Uterus (tissue), 4 donors: ENCODE data around the gene ARCN1. TPM values are rescaled to one million over a fixed set of nuclear protein-coding genes. Genes with fewer than 3 reads are reported as not detected.

Source experiments
- DNase-seq, 2 donors: peaks; one replicate each; pipeline ENCODE4 v3.0.0-alpha.2; 2019 to 2020
- H3K27ac ChIP-seq, 2 donors: fragments of 200-600 bp; sonication (generic); 1 replicate in 1 of 2; 2 replicates in 1 of 2; pipeline ENCODE4 v1.5.1; 2016 to 2018
- H3K27me3 ChIP-seq, 2 donors: fragments of 200-600 bp; sonication (generic); one replicate each; pipeline ENCODE4 v1.5.1; 2018 to 2019; ENCODE audit warnings: control low read depth in 1 of 2
- H3K36me3 ChIP-seq, 2 donors: fragments of 200-600 bp; sonication (generic); one replicate each; pipeline ENCODE4 v1.5.1; 2019; ENCODE audit warnings: control low read depth in 1 of 2
- H3K4me1 ChIP-seq, 2 donors: fragments of 200-600 bp; sonication (generic); one replicate each; pipeline ENCODE4 v1.5.1; 2018 to 2019; ENCODE audit warnings: control low read depth in 1 of 2
- H3K4me3 ChIP-seq, 2 donors: fragments of 200-600 bp; sonication (generic); 1 replicate in 1 of 2; 2 replicates in 1 of 2; pipeline ENCODE4 v1.5.1; 2018 to 2019; ENCODE audit warnings: mild to moderate bottlenecking in 1 of 2
- H3K9me3 ChIP-seq, 2 donors: fragments of 200-600 bp; sonication (generic); one replicate each; pipeline ENCODE4 v1.5.1; 2019; ENCODE audit warnings: control low read depth in 1 of 2
- POLR2A ChIP-seq, 2 donors: fragments of 450-650 bp; IDR thresholded peaks; one replicate each; pipeline ENCODE4 v1.6.1; 2016; ENCODE audit warnings: antibody characterized with exemption in 2 of 2, mild to moderate bottlenecking in 1 of 2, moderate library complexity in 1 of 2
- intact Hi-C: fragments of 100-400 bp; cut with DNase I; formaldehyde crosslinking; loops from one replicate; pipeline ENCODE4 v1.15.1; 2023; ENCODE audit warnings: low total_unique reads
- total RNA-seq, 4 donors: library from RNA; depleted of rRNA in 3 of 4; stranded (reverse); fragments of >200 nt in 3 of 4; gene quantifications; one replicate each; pipeline versions ENCODE4 v1.1.0 to v1.2.4, GENCODE V29; 2014 to 2023
- TF ChIP-seq, protein P1 (sequence below), 4 experiments: fragments of 200-600 bp in 2 of 4; fragments of 450-650 bp in 2 of 4; sonication (generic) in 2 of 4; IDR thresholded peaks; one replicate each; pipeline ENCODE4 v1.5.1; 2016 to 2019; ENCODE audit warnings: antibody characterized with exemption in 4 of 4, mild to moderate bottlenecking in 2 of 4, moderate library complexity in 1 of 4
- donor health status: DM: yes; HTN: yes; CAD: no.

Gene ARCN1
- total RNA-seq, 4 donors from 2014 or later = 55.3 to 154 (median 112) TPM

DNA sequence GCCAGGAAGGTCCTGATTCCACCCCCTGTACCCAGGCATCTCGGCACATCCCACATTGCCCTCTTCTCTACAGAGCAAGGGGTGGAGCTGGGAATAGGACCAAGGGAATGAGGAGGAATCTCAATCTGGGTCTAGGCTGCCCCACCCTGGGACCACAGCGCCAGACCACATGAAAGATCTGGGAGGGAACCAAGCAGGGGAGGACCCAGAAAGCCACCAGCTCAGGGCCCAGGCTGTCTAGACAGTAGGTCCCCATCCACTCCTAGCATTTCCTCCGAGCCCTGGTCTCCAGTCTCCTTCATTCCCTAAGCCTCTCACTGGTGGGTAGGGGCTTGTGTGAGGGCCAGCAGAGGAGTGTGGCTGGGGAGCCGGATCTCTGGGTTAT lies 46.8 kb downstream of the ARCN1 start:
- no peak for TF ChIP-seq POLR2A (IDR thresholded peaks at IDR 0.05)
- TF ChIP-seq, protein P1, sequence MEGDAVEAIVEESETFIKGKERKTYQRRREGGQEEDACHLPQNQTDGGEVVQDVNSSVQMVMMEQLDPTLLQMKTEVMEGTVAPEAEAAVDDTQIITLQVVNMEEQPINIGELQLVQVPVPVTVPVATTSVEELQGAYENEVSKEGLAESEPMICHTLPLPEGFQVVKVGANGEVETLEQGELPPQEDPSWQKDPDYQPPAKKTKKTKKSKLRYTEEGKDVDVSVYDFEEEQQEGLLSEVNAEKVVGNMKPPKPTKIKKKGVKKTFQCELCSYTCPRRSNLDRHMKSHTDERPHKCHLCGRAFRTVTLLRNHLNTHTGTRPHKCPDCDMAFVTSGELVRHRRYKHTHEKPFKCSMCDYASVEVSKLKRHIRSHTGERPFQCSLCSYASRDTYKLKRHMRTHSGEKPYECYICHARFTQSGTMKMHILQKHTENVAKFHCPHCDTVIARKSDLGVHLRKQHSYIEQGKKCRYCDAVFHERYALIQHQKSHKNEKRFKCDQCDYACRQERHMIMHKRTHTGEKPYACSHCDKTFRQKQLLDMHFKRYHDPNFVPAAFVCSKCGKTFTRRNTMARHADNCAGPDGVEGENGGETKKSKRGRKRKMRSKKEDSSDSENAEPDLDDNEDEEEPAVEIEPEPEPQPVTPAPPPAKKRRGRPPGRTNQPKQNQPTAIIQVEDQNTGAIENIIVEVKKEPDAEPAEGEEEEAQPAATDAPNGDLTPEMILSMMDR (IDR thresholded peaks at IDR 0.05) = no peak
- DNase-seq = peak; percentile 52 to 65
- H3K4me3 ChIP-seq = no peak overlapping the region
- peaks cover 9 to 39% of the 10 kb centered on the region in 2 donors for H3K4me1 ChIP-seq
- intact Hi-C loops = no loop called here
- H3K9me3 ChIP-seq = no peaks in the 10 kb centered on the region
- H3K36me3 ChIP-seq = no peaks in the 10 kb centered on the region
- peak overlapping the region; percentile 86 to 90 for H3K27ac ChIP-seq
- H3K27me3 ChIP-seq = no peaks in the 10 kb centered on the region

DNA sequence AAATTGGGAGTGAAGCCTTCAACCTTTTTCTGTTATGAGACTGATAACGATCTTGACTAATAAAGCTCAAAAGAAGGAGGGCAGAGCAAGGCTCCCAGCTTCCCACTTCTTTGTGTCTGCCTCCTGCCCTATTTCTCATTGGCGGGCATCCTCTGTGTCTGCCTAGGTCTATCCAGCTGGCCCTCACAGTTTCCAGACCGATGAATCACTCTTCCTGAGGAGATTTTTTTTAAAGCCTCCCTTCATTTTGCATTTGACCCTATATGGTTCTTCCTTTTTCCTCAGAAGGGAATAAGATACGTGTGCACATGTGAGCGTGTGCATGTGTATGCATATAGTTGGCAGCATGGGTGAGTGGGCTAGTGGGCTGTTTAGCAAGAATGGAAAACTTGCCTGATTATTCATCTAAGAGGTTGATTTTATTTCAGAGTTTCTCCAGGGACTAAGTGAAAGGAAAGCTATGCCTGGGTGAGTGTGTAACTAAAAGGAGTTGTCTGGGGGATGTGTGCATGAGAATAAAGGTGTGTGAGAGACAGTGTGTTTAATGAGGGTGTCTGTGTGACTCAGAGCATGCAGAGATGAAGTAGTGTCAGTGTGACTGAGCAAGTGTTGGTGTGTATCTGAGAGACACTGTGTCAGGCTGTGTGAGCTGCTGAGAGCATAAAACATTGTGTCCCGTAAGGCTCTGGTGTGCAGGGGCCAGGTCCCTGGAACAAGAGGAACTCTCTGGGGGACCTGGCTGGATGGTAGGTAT lies 47.4 kb downstream of the ARCN1 start:
- H3K4me3 ChIP-seq = no peak overlapping the region
- intact Hi-C loops = no loop called here
- TF ChIP-seq POLR2A (IDR thresholded peaks at IDR 0.05) = peak in 1 of 2 donors; percentile 65
- TF ChIP-seq, protein P1 (IDR thresholded peaks at IDR 0.05) = no peak
- peaks cover 9 to 39% of the 10 kb centered on the region in 2 donors for H3K4me1 ChIP-seq
- no peaks in the 10 kb centered on the region for H3K27me3 ChIP-seq
- H3K36me3 ChIP-seq = no peaks in the 10 kb centered on the region
- H3K27ac ChIP-seq = peak overlapping the region; percentile 86 to 90
- no peaks in the 10 kb centered on the region for H3K9me3 ChIP-seq
- peak; percentile 59 to 75 for DNase-seq

DNA sequence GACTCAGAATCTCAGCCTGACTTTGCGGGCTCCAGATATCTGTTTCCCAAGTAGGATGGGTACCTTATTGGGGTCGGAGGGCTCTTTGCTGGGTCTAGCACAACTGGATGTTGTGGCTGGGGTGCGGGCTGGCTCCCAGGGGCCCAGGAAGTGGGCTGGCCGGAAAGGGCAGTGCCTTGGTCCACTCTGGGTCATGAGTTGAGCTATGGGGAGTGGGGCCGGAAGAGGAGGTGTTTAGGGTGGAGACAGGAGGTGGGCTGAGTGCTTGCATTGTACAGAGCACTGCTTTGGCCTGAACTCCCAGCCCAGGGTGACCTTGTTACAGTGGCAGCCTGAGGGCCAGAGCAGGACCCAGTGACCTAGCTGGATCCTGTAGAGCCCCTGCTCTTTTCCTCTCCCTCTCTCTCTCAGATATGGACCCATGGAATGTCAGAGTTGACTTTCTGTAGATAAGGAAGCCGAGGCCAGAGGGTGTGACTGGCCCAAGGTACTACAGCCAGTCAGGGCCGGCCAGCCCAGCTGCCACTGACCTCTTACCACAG lies 48.4 kb downstream of the ARCN1 start:
- Histone ChIP-seq H3K36me3 (no peaks in the 10 kb centered on the region), H3K27ac (peak overlapping the region; percentile 86 to 90), H3K4me3 (peak overlapping the region; percentile 13 to 38), H3K4me1 (peaks cover 9 to 39% of the 10 kb centered on the region in 2 donors), H3K9me3 (no peaks in the 10 kb centered on the region), H3K27me3 (no peaks in the 10 kb centered on the region)
- intact Hi-C loops = no loop called here
- TF ChIP-seq, protein P1 (IDR thresholded peaks at IDR 0.05) = no peak
- TF ChIP-seq POLR2A (IDR thresholded peaks at IDR 0.05) = no peak
- no peak for DNase-seq

DNA sequence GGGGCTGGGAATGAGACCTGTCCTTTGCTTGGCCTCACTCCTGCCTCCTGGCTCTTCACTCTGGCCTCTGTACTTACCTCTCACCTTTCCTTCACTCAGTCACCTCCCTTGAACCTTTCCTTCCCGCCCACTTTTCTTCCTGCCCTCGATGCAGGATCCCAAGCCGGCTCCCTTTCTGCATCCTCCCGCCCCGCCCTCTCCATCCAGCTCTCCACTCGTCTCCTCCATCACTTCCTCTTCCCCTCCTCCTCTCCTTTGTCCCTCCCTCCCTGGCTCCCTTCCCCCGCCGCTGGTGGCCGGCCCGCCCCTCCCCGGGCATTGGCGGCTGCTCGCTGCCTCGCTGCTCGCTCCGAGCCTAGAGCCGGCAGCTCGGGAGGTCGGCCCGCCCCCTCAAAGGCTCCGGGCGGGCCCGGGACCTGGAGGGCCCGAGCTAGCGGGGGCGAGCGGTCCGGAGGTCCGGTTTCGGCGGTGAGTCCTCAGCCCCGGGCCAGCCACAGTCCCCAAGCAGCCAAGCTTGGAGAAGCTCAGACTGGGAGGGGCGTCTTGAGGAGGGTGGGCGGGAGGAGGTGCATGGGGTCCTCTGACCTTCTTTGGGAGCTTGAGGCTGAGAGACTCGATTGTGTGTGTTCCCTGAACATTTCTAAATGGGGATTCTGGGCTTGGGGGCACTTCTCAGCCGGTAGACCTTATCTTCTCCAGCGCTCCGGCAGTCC lies 49.0 kb downstream of the ARCN1 start:
- intact Hi-C loops = no loop called here
- no peaks in the 10 kb centered on the region for H3K36me3 ChIP-seq
- peaks cover 9 to 39% of the 10 kb centered on the region in 2 donors for H3K4me1 ChIP-seq
- H3K4me3 ChIP-seq = peak overlapping the region; percentile 13 to 38
- DNase-seq = peak; percentile 90 to 91
- H3K27me3 ChIP-seq = no peaks in the 10 kb centered on the region
- H3K27ac ChIP-seq = peak overlapping the region; percentile 86 to 90
- TF ChIP-seq, protein P1 (IDR thresholded peaks at IDR 0.05) = no peak
- TF ChIP-seq POLR2A (IDR thresholded peaks at IDR 0.05) = no peak
- no peaks in the 10 kb centered on the region for H3K9me3 ChIP-seq
